ENCODE results near the gene FURIN.

Gene FURIN

DNA sequence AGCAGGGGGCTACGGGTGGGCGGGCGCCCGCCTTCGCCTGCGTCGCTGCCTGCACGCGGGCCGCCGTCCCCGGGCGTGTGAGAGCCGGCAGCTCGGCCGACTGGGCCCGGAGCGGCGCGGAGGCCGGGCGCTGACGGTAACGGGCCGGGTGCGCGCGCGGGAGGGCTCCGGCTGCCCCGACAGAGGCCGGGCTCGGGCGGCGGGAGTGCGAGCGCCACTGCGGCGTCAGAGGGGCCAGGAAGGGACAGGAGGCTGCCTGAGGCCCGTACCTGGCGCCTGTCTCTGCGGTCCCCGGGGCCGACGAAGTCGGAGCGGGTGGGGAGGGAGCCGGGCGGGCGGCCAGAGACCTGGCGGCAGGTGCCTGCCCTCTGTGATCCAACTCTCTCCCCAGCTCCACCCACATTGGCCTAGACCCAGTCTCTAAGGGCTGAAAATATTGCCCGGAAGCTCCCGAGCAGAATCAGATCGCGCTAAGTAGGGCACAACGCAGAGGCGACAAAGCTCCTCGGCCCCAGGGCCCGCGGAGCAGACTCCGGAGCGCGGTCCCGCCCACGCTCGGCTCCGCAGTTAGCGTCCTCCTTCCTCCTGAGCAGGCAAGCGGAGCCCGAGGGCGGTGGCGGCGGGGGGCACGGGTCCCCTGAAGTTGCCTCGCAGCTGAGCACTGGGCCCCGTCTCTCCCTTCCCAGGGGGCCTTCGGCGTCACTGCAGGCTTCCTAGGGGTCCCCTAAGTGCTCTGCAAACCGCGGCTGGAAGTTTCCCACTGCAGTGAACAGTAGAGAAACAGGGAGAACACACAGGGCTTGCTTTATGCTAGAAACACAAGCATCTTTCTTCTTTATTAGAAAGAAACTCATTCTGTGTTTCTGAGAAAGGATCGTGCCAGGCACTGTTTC lies 34.7 kb downstream of the FURIN start, which contains the start of gene MAN2A2:
MAN2A2 (plus strand) TSS at position 463 of the 893 bp plus-strand sequence. CDS start 906 bp downstream, outside the sequence.
- TF ChIP-seq Cebpa-rat (IDR thresholded peaks at IDR 0.05), result no peak
- Histone ChIP-seq H3K36me3 (peaks cover 33 to 36% (median 34%) of the 10 kb centered on the region in 11 experiments), H3K4me3 (peak within 1 kb of the TSS; percentile 60 to 90 (median 78)), H3K9ac (peak within 1 kb of the TSS; percentile 85 to 96 (median 93)), H4K20me1 (peaks cover 0 to 15% (median 0%) of the 10 kb centered on the region in 11 experiments; a peak in 6 of 22 replicates), H3K4me1 (peaks cover 19 to 48% (median 38%) of the 10 kb centered on the region in 10 experiments), H3K9me3 (replicated peaks in 1 of 11) (no peaks in the 10 kb centered on the region), H3K27me3 (no peaks in the 10 kb centered on the region), H3K27ac (peak within 1 kb of the TSS; percentile 75 to 95 (median 90)), H3K4me2 (peak within 1 kb of the TSS; percentile 87 to 99 (median 94))

- H3K27ac ChIP-seq, result peak overlapping the region; percentile 75 to 95 (median 90); a peak in 21 of 22 replicates
- peak overlapping the region; percentile 60 to 90 (median 78) for H3K4me3 ChIP-seq
- peak overlapping the region; percentile 85 to 96 (median 93) for H3K9ac ChIP-seq
- no peak for TF ChIP-seq Cebpa-rat (IDR thresholded peaks at IDR 0.05)
- H3K36me3 ChIP-seq, result peaks cover 41 to 44% (median 43%) of the 10 kb centered on the region in 11 experiments
- peaks cover 0 to 15% (median 0%) of the 10 kb centered on the region in 11 experiments; a peak in 6 of 22 replicates for H4K20me1 ChIP-seq
- H3K4me1 ChIP-seq, result peaks cover 19 to 50% (median 39%) of the 10 kb centered on the region in 10 experiments
- no peaks in the 10 kb centered on the region for H3K27me3 ChIP-seq
- H3K4me2 ChIP-seq, result peak overlapping the region; percentile 87 to 99 (median 94)
- H3K9me3 ChIP-seq (replicated peaks in 1 of 11), result no peaks in the 10 kb centered on the region
Measured at GRCh38 chr15:90903733-90904536, 35.5 kb downstream of the FURIN start.

GRCh38 chr15:90904746-90905145 lies 36.4 kb downstream of the FURIN start:
- no peaks in the 10 kb centered on the region for H3K9me3 ChIP-seq (replicated peaks in 1 of 11)
- H3K4me1 ChIP-seq, result peaks cover 19 to 54% (median 40%) of the 10 kb centered on the region in 10 experiments
- H3K27ac ChIP-seq, result no peak overlapping the region
- peak overlapping the region in 8 of 11 experiments; percentile 16 to 41 (median 22); a peak in 9 of 22 replicates for H3K4me2 ChIP-seq
- peaks cover 49 to 52% (median 51%) of the 10 kb centered on the region in 11 experiments for H3K36me3 ChIP-seq
- H4K20me1 ChIP-seq, result peaks cover 0 to 15% (median 0%) of the 10 kb centered on the region in 11 experiments; a peak in 6 of 22 replicates
- no peak for TF ChIP-seq Cebpa-rat (IDR thresholded peaks at IDR 0.05)
- no peaks in the 10 kb centered on the region for H3K27me3 ChIP-seq
- no peak overlapping the region for H3K4me3 ChIP-seq
- no peak overlapping the region for H3K9ac ChIP-seq

DNA sequence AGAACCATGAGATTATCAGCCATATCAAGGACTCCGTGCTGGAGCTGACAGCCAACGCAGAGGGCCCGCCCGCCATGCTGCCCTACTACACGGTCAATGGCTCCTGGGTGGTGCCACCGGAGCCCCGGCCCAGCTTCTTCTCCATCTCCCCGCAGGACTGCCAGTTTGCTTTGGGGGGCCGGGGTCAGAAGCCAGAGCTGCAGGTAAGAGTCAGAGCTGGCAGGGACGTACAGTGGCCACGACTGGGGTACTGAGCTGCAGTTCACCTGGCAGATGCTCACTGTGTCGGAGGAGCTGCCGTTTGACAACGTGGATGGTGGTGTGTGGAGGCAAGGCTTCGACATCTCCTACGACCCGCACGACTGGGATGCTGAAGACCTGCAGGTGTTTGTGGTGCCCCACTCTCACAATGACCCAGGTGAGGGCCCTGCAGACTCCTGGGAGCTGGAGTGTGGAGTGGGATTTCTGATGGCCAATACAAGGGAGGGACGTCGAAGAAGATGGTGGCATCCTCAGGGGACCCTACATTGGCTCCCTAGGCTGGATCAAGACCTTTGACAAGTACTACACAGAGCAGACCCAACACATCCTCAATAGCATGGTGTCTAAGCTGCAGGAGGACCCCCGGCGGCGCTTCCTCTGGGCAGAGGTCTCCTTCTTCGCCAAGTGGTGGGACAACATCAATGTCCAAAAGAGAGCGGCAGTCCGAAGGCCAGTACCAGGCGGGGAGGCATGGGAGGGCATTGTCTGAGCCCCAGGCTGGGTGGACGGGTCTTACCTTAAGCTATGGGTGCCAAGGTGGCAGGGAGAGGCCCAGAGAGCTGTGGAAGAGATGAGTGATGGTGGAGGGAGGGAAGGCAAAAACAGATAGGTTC lies 37.2 kb downstream of the FURIN start:
- Histone ChIP-seq H3K4me2 (peak overlapping the region in 1 of 11 experiments; percentile 24; a peak in 1 of 22 replicates), H3K36me3 (peaks cover 57 to 60% (median 59%) of the 10 kb centered on the region in 11 experiments), H3K27me3 (no peaks in the 10 kb centered on the region), H3K4me1 (peaks cover 19 to 54% (median 40%) of the 10 kb centered on the region in 10 experiments), H4K20me1 (peaks cover 0 to 15% (median 0%) of the 10 kb centered on the region in 11 experiments; a peak in 6 of 22 replicates), H3K4me3 (no peak overlapping the region), H3K9me3 (replicated peaks in 1 of 11) (no peaks in the 10 kb centered on the region), H3K27ac (no peak overlapping the region), H3K9ac (no peak overlapping the region)
- no peak for TF ChIP-seq Cebpa-rat (IDR thresholded peaks at IDR 0.05)

DNA sequence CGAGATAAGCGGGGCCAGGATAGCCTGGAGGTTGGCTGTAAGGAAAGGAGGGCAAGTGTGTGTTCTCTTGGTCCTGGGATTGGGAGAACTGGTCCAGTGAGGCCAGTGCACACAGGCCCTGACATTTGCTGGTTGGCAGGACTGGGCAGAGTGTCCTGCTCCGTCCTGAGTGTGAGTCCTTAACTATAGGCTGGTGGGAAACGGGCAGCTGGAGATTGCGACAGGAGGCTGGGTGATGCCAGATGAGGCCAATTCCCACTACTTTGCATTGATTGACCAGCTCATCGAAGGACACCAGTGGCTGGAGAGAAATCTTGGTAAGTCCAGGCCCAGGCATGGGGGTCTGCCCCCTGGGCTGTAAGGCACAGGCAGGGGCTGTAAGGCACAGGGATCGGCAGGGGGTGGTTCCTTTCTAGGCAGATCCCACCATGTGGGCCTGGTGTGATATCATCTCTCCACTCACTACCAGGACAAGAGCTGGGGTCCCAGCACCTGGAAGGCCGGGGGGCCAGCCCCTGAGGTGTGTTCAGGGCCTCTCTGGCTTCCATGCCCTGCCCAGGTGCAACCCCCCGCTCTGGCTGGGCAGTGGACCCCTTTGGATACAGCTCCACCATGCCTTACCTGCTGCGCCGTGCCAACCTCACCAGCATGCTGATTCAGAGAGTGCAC lies 37.9 kb downstream of the FURIN start:
- TF ChIP-seq Cebpa-rat (IDR thresholded peaks at IDR 0.05), result no peak
- H3K27ac ChIP-seq, result 0 out of 22 replicates have a peak overlapping the region, but pooled peaks of 1 of the 11 experiments have one; percentile 9
- H3K36me3 ChIP-seq, result peaks cover 64 to 68% (median 66%) of the 10 kb centered on the region in 11 experiments
- peaks cover 16 to 50% (median 37%) of the 10 kb centered on the region in 10 experiments for H3K4me1 ChIP-seq
- H3K9me3 ChIP-seq (replicated peaks in 1 of 11), result no peaks in the 10 kb centered on the region
- no peaks in the 10 kb centered on the region for H3K27me3 ChIP-seq
- no peak overlapping the region for H3K4me3 ChIP-seq
- H3K4me2 ChIP-seq, result no peak overlapping the region
- no peak overlapping the region for H3K9ac ChIP-seq
- H4K20me1 ChIP-seq, result peaks cover 0 to 15% (median 0%) of the 10 kb centered on the region in 11 experiments; a peak in 6 of 22 replicates

- Histone ChIP-seq H3K9ac (peak overlapping the region in 8 of 11 experiments; percentile 10 to 48 (median 26); a peak in 9 of 22 replicates), H3K9me3 (replicated peaks in 1 of 11) (no peaks in the 10 kb centered on the region), H3K27ac (peak overlapping the region in 3 of 11 experiments; percentile 9 to 50 (median 9); a peak in 3 of 22 replicates), H3K4me2 (peak overlapping the region in 4 of 11 experiments; percentile 5 to 31 (median 13); a peak in 5 of 22 replicates), H3K36me3 (peaks cover 73 to 77% (median 75%) of the 10 kb centered on the region in 11 experiments), H4K20me1 (peaks cover 0 to 15% (median 0%) of the 10 kb centered on the region in 11 experiments; a peak in 6 of 22 replicates), H3K27me3 (no peaks in the 10 kb centered on the region), H3K4me1 (peaks cover 8 to 42% (median 29%) of the 10 kb centered on the region in 10 experiments), H3K4me3 (no peak overlapping the region)
- no peak for TF ChIP-seq Cebpa-rat (IDR thresholded peaks at IDR 0.05)
Measured at GRCh38 chr15:90907051-90907660, 38.8 kb downstream of the FURIN start.
